NOMO-1 treated with DMSO at 0.1 percent for 48 hours (cell line): ENCODE data around the gene ATXN3.
"Not testable (repeated sequence)": the region's sequence is repeated elsewhere in the genome, so short reads cannot be mapped to it uniquely, and the experiment has no call there.

Source experiments
- DNase-seq: peaks from one replicate; lab custom pipeline; 2025; ENCODE audit not compliant: unreplicated experiment; lab: John Stamatoyannopoulos, UW

Gene ATXN3

DNA sequence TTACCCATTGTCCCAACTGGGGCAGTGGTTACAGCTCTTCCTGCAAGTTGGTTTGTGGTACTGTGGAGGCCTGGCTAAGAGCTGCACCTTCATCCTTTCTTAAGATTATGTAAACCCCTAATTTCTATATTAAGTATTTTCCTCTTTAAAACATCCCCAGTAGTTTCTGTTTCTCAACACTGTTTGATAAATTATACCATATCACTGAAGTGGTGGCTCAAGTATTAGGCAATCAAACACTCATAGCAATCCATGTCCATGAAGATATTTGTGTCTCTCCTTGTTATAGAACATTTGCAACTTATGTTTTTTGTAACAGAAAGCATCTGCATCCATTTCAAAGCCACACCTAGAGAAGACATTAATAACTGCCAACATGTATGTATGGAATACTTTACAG lies 31.8 kb downstream of the ATXN3 start:
- DNase-seq, result peak; percentile 88

DNA sequence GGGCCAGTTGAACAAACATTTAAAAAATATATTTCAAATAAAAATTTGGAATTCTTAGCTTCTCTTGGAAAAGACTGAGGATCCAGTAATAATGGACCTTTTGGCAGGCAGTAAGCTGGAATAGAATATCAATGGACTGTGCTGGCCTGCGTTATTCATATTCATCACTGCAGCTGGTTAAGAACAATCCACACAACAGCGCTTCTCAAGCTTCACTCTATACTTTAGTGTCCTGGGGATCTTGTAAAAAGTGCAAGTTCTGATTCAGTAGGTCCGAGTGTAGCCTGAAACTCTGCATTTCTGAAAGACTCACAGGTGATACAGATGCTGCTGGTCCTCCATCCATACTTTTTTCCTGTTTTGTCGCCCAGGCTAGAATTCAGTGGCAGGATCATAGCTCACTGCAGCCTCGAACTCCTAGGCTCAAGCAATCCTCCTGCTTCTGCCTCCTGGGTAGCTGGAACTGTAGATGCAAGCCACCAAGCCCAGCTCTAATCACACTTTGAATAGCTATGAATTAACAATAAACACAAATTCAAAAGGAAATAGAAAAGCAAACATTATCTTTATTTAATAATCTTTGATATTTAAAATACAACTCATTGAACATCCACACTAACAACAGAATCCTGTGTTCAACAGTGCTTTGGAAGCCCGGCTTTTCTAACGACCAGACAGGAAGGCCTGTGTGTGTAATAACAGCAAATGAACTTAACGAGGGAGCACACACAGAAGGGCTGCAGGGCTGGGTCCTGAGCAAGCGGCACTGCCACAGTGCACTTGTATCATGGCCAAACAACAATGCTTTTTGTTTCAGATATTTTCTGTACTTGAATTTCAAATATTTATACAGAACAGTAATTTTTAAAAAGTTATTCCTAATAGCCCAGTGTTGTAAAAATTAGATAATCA lies 48.1 kb downstream of the ATXN3 start:
- no peak for DNase-seq

DNA sequence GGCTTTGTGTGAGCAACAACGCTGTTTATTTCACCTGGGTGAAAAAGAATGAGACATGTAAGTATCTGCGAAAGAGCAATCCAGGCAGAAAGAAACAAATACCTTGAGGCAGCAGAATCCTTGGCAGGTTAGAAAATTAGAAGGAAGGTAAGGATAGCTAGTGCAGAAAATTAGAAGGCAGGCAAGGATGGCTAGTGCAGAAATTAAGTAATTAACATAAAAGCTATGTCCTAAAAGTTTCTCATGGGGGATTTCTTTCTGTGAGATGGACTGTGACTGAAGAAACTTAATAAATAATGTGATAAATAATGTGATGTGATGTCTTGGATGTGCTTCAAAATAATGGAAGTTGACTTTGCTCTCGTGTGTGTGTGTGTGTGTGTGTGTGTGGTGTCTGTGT lies 56.6 kb downstream of the ATXN3 start:
- no peak for DNase-seq

DNA sequence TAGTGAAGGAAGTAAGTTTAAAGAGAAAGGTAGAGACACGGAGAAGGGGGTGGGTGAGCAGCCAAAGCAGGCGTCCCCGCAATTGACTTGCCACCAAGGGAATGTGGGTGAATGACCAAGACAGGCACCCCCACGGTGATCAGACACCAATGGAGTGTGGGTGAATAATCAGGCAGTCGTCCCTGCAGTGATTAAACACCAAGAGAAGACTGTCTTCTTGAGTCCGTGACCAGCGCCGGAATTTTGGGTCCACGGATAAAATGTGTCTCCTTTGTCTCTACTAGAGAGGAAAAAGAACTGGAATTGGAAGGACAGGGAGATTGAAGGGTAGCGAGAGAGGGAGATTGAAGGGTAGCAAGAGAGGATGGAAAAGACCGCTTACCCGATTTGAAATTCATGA lies 57.2 kb downstream of the ATXN3 start:
- not testable (repeated sequence) for DNase-seq

DNA sequence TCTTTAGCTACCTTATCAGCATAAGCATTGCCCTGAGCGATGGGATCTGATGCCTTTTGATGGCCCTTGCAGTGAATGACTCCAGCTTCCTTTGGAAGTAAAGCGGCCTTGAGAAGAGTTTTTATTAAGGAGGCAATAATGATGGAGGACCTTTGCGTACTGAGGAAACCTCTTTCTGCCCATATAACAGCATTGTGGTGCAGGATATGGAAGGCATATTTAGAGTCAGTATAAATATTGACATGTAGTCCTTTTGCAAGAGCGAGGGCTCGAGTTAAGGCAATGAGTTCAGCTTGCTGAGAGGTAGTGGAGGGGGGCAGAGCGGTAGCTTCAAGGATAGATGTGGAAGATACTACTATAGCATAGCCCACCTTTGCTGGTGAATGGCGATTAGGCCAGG lies 60.5 kb downstream of the ATXN3 start:
- DNase-seq, result not testable (repeated sequence)

DNA sequence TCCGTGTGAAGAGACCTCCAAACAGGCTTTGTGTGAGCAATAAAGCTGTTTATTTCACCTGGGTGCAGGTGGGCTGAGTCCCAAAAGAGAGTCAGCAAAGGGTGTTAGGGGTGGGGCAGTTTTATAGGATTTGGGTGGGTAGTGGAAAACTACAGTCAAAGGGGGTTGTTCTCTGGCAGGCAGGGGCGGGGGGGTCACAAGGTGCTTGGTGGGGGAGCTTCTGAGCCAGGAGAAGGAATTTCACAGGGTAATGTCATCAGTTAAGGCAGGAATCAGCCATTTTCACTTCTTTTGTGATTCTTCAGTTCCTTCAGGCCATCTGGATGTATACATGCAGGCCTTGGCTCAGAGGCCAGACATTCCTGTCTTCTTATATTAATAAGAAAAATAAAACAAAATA lies 64.6 kb downstream of the ATXN3 start:
- DNase-seq, result not testable (repeated sequence)

DNA sequence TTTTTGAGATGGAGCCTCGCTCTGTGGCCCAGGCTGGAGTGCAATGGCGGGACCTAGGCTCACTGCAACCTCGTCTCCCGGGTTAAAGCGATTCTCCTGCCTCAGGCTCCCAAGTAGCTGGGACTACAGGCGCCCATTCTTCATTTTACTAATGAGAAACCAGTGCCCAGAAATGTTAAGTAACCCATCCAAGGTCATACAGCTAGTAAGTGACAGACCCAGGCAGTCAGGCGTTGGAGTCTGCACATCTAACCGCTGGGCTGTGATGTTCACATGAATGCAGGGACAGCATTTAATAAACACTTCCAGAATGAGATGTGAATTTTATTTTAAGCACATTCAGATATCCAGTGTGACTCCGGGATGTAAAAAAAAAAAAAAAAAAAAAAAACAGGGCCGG lies 65.2 kb downstream of the ATXN3 start:
- no peak for DNase-seq

DNA sequence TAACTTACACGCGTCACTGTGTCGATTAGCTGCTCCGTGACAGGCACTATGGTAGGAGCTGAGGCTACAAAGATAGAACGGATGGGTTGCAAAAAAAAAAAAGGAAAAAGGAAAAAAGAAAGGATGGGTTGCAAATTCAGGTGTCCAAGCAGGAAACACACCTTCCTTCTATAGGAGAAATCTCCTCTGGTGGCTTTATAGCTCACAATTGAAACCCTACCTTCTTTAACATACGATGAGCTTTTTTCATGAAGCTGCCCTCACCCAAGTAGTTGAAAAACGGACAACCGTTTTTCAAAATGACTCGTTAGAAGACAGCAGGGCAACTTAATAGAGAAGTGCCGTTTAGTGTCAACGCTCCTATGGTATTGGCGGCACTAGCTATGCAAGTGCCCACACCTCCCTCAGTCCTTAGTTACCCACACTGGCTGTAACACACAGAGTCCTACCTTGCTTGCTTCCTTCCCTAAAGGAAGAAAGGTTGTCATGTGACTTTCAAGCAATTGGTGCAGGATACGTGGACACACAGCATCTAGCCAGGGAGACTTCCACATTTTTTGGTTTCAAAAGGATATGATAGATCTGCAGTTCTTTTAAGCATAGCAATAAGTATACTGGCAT lies 65.8 kb downstream of the ATXN3 start:
- DNase-seq, result peak; percentile 36

DNA sequence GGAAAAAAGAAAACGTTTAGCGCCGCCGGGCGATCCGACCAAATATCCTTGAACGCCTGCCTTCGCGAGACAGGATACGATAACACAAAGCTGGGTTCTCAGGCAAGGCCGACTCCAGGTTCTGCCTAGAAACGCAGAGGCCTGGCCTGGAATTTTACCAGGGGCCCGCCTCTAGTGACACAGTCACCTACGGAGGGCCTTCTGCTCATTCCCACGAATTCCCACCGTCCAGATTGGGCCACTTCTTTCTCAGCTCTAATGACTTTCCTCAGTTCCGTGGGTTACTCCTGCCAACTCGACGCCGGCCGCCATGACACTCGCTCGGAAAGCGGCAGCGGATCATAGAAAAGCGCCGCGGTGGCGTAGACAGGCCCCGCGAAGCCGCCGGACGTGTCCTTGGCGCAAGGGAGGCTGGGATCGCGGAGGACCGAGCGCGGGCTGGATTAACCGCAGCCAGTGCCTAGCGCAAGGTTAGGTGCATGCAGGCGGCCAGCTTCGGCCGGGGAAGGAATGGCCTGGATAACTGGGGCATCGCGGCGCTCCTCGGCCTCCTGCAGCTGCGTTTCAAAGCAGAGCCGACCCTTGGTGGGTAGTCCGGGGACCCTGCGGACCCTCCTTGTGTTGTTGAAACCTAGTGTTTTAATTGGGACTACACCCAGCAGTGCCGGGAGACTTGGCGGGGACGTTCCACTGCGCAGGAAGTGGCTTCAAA lies 66.5 kb downstream of the ATXN3 start, which contains the start of gene TRIP11:
Gene TRIP11 (minus strand): TSS at position 341 of the 712 bp plus-strand sequence. CDS start 374 bp downstream, outside the sequence.
- DNase-seq, result peak; percentile 85

DNA sequence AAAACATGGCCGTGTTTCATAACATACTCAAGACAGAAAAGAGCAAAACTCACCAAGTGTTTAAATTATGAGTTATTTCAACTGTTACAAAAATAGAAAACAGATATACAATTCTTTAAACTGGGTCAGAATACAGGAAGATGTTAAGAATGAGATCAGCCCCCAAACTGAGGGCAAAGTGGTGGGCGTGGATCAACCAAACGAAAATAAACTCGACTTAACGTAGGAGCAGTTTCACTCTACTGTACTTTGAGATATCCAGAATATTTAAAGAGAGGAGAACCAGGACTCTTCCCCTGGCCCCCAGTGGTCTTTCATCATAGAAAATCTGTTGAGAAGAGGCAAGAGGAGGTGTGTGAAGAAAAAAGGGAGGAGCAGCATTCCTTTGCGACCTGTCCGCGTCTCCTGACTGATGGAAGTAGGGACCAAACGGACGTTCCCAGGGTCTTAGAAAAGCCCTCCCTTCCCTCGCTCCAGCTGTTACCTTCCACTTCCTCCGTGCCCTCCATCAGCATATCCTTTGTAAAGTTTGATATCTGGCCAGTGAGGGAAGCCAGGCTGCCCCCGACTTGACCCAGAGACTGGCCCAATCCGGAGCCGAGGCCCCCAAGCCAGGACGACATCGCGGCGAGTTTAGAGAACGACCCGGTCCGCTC lies 67.2 kb downstream of the ATXN3 start:
- DNase-seq, result peak; percentile 44

DNA sequence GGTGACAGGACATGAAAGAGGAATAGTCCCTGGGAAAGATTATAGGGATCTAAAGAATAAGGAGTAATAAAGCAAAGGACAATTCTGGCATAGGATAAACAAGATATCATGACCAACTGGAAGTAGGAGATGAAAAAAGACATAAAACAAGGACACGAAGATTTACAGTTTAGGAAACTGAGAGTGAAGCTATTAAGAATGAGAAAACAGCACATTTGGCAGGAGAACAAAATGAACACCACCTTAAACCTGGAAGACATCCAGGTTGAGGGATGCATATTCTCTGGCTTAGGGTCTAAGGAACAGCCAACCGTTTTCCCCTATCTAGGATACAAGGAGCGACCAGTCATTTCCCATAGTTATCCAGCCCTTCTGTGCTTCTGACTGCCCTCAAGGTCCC lies 68.4 kb downstream of the ATXN3 start:
- no peak for DNase-seq

DNA sequence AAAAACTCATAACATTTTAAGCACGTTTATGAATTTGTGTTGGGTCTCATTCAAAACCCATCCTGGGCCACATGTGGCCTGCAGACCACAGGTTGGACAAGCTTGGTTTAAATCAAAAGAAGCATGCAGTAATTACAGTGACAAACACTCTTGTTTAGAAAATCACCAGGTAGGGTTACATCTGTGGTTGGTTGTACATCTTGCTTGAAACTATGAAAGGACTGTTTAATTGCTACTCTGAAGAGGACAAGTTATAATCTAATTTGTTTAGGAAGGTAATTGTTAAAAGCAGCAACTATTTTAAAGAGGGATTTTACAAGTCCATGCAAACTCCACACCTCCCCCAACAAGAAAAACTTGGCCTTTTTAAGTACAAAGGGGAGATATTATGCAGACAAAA lies 70.5 kb downstream of the ATXN3 start:
- DNase-seq, result no peak

DNA sequence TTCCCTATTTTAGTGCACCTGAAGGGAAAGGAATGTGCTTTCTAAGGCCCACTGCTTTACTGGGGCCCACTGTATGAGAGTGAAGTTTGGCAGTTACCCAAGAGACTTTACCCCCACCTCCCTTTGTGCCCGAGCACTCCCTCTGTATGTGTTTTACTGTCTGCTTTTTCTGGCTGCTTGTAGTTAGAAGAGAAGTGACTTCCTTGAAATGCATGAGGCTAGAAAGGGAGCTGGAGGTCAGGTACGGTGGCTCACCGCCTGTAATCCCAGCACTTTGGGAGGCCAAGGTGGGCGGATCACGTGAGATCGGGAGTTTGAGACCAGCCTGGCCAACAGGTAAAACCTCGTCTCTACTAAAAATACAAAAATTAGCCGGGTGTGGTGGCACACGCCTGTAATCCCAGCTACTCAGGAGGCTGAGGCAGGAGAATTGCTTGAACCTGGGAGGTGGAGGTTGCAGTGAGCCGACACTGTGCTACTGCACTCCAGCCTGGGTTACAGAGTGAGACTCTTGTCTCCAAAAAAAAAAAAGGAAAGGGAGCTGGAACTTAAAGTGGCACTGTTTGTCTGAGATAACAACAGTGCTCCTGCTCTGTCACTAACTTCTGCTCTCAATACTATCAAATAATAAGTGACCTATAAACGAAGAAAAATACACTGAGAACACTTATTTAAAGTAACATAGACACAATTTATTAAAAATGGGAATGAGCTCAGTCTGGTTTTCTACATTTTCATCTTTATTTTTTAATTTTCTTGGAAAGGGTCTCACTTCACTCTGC lies 72.3 kb downstream of the ATXN3 start:
- DNase-seq, result no peak

DNA sequence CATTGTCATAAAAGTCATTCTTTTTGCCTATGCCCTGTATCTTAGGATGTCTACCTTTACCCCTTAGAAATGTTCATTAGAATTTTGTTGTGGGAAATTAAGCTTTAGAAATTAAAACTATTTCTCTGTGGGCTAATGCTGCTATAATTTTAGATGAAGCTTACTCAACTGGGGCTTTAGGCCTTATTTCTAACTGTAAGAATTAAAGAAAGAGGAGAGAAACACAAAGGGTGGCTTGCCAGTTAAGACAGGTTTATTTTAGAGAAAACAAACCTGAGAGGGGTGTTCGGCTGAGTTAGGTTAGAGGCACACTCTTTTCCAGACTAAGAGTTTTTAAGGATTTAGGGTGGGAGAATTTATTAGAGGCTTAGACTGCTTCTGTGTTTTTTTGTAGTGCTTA lies 72.9 kb downstream of the ATXN3 start:
- no peak for DNase-seq

DNA sequence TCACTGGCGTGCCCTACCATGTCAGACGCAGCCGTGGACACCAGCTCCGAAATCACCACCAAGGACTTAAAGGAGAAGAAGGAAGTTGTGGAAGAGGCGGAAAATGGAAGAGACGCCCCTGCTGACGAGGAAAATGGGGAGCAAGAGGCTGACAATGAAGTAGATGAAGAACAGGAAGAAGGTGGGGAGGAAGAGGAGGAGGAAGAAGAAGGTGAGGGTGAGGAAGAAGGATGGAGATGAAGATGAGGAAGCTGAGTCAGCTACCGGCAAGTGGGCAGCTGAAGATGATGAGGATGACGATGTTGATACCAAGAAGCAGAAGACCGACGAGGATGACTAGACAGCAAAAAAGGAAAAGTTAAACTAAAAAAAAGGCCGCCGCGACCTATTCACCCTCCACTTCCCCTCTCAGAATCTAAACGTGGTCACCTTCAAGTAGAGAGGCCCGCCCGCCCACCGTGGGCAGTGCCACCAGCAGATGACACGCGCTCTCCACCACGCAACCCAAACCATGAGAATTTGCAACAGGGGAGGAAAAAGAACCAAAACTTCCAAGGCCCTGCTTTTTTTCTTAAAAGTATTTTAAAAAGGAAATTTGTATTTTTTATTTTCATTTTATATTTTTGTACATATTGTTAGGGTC lies 79.7 kb downstream of the ATXN3 start:
- DNase-seq, result no peak

DNA sequence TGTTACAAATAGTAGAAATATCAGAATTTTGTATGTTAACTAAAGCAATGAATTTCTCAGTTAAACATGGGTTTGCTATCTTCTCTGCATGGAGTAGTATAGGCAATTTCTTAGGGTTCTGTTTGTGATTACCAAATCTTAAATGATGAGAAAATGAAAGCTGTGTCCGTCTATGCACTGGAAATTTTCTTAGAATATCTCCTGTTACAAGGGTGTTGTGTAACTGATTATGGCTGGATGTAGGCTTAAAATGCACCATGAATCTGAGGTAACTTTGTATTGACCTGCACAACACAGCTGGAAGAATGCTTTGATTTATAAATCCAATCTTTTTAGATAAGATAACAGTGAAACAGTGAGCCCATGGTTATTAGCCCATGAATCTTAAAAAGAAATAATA lies 84.3 kb downstream of the ATXN3 start:
- no peak for DNase-seq

DNA sequence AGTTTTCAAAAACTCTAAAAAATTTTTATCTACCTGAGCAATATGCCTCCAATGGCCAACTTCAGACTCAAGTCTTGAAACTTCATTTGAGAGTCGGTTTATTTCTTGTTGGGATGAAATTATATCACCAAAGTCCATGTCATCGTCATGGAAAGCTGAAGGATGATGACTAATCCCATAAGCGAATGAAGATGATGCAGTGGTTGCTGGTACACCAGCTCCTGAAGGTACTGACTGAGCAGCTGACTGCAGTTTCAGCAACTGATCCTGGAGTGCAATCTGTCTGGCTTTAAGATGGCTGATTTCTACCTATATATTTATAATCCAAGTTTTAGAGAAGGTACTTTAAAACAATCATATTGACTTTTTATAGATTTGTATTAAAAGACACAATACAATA lies 84.9 kb downstream of the ATXN3 start:
- no peak for DNase-seq

DNA sequence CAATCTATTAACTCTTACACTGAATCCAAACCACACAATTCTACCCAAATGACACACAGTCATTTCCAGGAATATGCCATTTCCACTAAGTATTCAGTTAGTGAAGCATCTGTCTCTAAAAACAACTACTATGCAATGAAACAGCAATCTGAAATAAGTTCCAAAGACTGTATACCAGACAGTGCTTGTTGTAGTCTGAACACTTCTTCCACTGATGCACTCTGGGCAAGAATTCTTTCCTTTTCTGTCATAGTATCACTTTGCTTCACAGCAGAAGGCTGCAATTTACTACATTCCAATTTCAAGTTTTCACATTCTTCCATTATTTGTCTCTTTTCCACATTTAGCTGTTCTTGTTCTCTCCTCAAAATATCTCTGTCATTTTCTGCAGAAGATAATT lies 92.3 kb downstream of the ATXN3 start:
- no peak for DNase-seq

DNA sequence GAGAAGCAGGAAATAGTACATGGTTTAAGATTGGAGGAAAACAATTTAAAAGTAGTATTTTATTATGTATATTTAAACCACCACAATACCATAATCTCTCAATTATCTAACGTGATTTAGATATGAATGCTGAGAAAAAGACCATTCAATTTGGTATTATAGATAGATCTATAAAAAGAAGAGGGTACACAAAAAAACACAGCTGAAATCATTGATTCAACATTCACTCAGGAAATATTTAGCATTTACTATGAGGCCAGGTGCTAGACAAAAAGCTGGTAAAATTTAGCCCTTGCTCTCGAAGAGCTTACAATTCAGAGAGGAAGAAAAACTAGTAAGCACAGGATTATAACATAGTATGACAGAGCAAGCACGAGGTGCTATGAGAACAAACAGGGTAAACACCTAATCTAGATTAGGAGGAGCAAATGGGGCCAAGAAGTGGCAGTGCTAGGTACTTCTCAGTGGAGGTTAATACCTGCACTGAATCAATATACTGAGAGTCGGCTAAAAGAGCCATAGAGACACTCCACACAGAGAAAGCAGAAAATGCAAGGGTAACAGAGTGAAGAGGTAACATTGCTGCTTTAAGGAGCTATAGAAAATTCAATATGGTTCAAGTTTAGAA lies 94.1 kb downstream of the ATXN3 start:
- no peak for DNase-seq

DNA sequence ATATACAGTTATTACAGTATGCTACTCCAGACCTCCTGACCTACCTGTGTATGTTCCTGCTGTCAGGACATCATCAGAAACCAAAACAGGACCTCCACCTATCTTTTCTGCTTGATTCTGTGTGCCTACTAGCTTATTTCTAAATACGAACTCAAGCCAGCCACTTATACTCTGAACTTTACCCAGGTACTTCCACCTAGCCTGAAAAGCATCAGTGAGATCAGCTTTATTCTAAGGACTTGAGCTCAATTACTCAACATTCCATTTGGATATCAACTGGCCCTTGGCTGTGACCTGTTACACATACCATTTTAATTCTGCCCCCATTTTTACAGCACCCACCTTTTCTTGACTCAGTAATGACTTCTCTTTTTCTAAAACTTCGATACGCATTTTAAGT lies 95.7 kb downstream of the ATXN3 start:
- DNase-seq, result no peak
